Glutamatergic neuron (in vitro differentiated cells): ENCODE measurements around the gene CR1. TPM values are rescaled to one million over a fixed set of nuclear protein-coding genes. Genes with fewer than 3 reads are reported as not detected.

ENCODE experiments used
- DNase-seq: peaks from one replicate; pipeline ENCODE4 v3.0.0; 2022
- H3K27ac Mint-ChIP-seq: one replicate; pipeline ENCODE4 v1.8.0; 2020; ENCODE audit warnings: mild to moderate bottlenecking, mixed read lengths, inconsistent platforms; ENCODE audit not compliant: unreplicated experiment
- H3K27me3 Mint-ChIP-seq: one replicate; pipeline ENCODE4 v1.8.0; 2020; ENCODE audit warnings: mild to moderate bottlenecking, moderate library complexity, mixed read lengths, inconsistent platforms; ENCODE audit not compliant: unreplicated experiment
- H3K36me3 Mint-ChIP-seq: one replicate; pipeline ENCODE4 v1.8.0; 2020; ENCODE audit warnings: mild to moderate bottlenecking, mixed read lengths, inconsistent platforms; ENCODE audit not compliant: unreplicated experiment
- H3K4me1 Mint-ChIP-seq: one replicate; pipeline ENCODE4 v1.8.0; 2020; ENCODE audit warnings: mild to moderate bottlenecking, low read depth, mixed read lengths, inconsistent platforms; ENCODE audit not compliant: unreplicated experiment
- H3K4me3 Mint-ChIP-seq: one replicate; pipeline ENCODE4 v1.8.0; 2020; ENCODE audit warnings: mild to moderate bottlenecking, mixed read lengths, inconsistent platforms; ENCODE audit not compliant: unreplicated experiment
- H3K9me3 Mint-ChIP-seq: one replicate; pipeline ENCODE4 v1.8.0; 2020; ENCODE audit warnings: mild to moderate bottlenecking, moderate library complexity, mixed read lengths, inconsistent platforms; ENCODE audit not compliant: unreplicated experiment
- total RNA-seq: library from RNA; stranded (reverse); fragmentation: NEBNext Ultra II Directional; extraction: Animal tissue kit (Norgen Biotek cat#: 25700); gene quantifications from one replicate; pipeline ENCODE4 v1.2.1, GENCODE V29; 2021; ENCODE audit not compliant: unreplicated experiment
- TF ChIP-seq, protein P1 (sequence below): fragments of 200-600 bp; sonication (generic); IDR thresholded peaks from one replicate; pipeline ENCODE4 v1.5.0; 2021; ENCODE audit not compliant: partially characterized antibody, unreplicated experiment

CR1 gene
- total RNA-seq, 1 donor from 2014 or later, result not detected

DNA sequence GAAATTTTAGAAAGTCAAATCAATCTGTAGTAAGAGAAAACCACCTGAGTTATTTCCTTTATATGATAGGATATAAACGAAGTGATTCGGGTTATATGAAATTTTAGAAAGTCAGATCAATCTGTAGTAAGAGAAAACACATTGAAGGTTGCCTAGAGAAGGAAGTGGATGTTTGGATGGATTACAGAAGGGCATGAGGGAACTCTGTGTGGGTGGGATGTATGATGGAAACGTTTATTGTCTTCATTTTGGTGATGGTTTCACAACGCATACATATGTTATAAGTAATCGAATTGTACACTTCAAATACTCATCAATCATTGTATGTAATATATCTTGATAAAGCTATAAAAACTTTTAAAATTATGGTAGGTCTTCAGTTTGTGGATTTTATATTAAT lies 5.1 kb downstream of the CR1 start:
- TF ChIP-seq, protein P1, sequence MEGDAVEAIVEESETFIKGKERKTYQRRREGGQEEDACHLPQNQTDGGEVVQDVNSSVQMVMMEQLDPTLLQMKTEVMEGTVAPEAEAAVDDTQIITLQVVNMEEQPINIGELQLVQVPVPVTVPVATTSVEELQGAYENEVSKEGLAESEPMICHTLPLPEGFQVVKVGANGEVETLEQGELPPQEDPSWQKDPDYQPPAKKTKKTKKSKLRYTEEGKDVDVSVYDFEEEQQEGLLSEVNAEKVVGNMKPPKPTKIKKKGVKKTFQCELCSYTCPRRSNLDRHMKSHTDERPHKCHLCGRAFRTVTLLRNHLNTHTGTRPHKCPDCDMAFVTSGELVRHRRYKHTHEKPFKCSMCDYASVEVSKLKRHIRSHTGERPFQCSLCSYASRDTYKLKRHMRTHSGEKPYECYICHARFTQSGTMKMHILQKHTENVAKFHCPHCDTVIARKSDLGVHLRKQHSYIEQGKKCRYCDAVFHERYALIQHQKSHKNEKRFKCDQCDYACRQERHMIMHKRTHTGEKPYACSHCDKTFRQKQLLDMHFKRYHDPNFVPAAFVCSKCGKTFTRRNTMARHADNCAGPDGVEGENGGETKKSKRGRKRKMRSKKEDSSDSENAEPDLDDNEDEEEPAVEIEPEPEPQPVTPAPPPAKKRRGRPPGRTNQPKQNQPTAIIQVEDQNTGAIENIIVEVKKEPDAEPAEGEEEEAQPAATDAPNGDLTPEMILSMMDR, result no peak
- Mint-ChIP-seq H3K36me3 (no peaks in the 10 kb centered on the region), H3K27me3 (peaks cover 3% of the 10 kb centered on the region), H3K27ac (no peak overlapping the region), H3K4me1 (no peaks in the 10 kb centered on the region), H3K9me3 (no peaks in the 10 kb centered on the region), H3K4me3 (no peak overlapping the region)
- DNase-seq, result no peak

DNA sequence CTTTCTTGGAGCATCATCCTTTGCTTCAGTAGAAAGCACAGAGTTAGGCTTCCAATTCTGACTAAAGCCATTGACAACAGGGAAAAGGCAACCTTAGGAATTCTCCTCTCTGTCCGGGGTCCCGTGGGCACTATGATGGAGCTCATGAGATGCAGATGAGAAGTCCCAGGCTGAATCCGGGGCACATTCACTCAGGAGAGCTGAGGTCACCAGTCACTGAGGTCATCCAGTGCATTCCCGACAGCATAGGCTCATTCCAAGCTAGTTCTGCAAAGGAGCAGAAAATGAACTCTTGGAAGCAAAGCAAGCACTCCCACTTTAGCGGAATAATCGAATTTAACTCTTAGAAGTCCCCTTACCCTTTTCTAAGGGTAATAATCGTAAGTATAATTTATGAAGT lies 6.8 kb downstream of the CR1 start:
- Mint-ChIP-seq H3K36me3 (no peaks in the 10 kb centered on the region), H3K27me3 (no peaks in the 10 kb centered on the region), H3K4me1 (no peaks in the 10 kb centered on the region), H3K4me3 (no peak overlapping the region), H3K9me3 (peaks cover 1% of the 10 kb centered on the region), H3K27ac (no peak overlapping the region)
- no peak for DNase-seq
- TF ChIP-seq, protein P1, result no peak

DNA sequence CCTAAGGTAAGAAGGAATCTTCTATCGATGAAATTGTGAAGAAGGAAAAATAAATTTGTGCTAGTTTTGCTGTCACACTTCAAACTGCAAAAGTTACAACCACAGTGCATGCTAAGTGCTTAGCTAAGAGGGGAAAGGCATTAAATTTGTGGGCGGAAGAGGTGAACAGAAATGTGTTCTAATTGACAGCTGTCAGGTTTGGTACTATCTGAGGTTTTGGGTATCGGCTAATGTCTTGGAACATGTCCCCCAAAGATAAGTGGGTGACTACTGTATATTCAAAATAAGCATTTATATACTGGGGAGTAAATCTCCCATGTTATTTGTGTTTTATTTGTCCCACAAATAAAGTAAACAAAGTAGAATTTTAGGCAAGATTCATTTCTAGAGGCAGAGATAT lies 8.0 kb downstream of the CR1 start:
- no peaks in the 10 kb centered on the region for H3K27me3 Mint-ChIP-seq
- no peaks in the 10 kb centered on the region for H3K4me1 Mint-ChIP-seq
- TF ChIP-seq, protein P1, result no peak
- no peak overlapping the region for H3K27ac Mint-ChIP-seq
- H3K36me3 Mint-ChIP-seq, result no peaks in the 10 kb centered on the region
- H3K9me3 Mint-ChIP-seq, result peaks cover 1% of the 10 kb centered on the region
- DNase-seq, result no peak
- no peak overlapping the region for H3K4me3 Mint-ChIP-seq

DNA sequence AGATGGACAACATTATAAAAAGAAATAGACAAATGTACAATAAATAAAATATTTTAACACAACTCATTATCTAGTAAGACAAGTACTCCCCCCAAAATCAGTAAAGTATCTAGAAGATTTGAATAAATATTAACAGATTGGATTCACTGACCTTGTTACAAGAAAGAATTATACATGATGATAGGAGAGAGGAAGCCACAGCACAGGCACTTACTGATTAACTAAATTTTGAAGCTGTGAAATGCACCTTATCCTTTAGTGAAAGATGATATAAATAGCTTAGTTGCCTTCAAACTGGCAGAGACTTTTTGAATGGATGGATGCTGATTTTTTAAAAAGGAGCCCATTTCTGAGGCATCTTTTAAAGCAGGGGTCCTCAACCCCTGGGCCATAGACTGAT lies 8.5 kb downstream of the CR1 start:
- H3K27me3 Mint-ChIP-seq, result no peaks in the 10 kb centered on the region
- no peak overlapping the region for H3K27ac Mint-ChIP-seq

DNA sequence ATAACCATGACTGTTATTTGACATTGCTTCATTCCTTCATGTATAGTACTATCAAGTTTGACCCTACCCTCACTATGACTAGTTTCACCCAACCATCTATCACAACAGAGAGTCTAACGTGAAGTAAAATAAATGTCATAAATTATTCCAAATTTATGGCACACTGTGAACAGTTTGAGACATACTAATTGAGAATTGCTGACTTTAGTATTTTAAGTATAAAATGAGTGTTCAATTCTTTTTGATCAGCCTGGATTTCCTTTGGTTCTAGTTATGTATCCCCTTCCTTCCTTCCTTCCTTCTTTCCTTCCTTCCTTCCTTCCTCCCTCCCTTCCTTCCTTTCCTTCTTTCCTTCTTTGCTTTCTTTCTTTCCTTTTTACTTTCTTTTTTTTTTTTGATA lies 14.5 kb downstream of the CR1 start:
- no peaks in the 10 kb centered on the region for H3K36me3 Mint-ChIP-seq
- peaks cover 1% of the 10 kb centered on the region for H3K9me3 Mint-ChIP-seq
- DNase-seq, result no peak
- no peak overlapping the region for H3K27ac Mint-ChIP-seq
- H3K27me3 Mint-ChIP-seq, result no peaks in the 10 kb centered on the region
- H3K4me1 Mint-ChIP-seq, result no peaks in the 10 kb centered on the region
- no peak overlapping the region for H3K4me3 Mint-ChIP-seq
- TF ChIP-seq, protein P1, result no peak

More for the DNA sequence above, 8.5 kb downstream of the CR1 start:
- DNase-seq, result no peak
- no peaks in the 10 kb centered on the region for H3K4me1 Mint-ChIP-seq
- peaks cover 1% of the 10 kb centered on the region for H3K9me3 Mint-ChIP-seq
- H3K36me3 Mint-ChIP-seq, result no peaks in the 10 kb centered on the region
- no peak overlapping the region for H3K4me3 Mint-ChIP-seq
- TF ChIP-seq, protein P1, result no peak
